ENCODE data around the gene AUTS2.
"Not testable (repeated sequence)": the region's sequence is repeated elsewhere in the genome, so short reads cannot be mapped to it uniquely, and the experiment has no call there.

Gene AUTS2

DNA sequence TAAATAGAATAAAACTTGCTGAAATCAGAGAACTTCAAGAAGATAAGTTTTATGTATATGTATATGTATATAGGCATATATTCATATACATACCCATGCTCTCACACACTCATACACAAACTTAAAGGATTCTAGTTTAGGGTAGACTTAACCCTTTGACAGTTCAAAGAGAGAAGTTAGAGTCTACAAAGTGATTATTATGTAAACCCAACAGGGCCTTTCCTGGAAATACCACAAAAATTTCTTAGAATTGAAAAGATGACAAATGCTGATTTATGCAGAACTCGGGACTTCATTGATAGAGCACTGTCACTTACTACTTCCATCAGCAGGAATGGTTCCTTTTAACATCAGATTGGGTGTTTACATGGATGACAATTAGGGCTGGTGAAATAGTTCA, 763.5 kb downstream of the AUTS2 start:
- no peak overlapping the region for H2AFZ ChIP-seq (ENCODE audit: low read depth, low read length)
- H3K9me3 ChIP-seq (ENCODE audit: low read length) = peaks cover 3% of the 10 kb centered on the region
- H3K4me1 ChIP-seq (ENCODE audit: insufficient read depth, low read length) = no peaks in the 10 kb centered on the region
- H3K27me3 ChIP-seq (ENCODE audit: insufficient read depth, low read length) = no peaks in the 10 kb centered on the region
- no peaks in the 10 kb centered on the region for H3K36me3 ChIP-seq (ENCODE audit: insufficient read depth, low read length)
- no peak overlapping the region for H3K4me3 ChIP-seq (ENCODE audit: low read length)

DNA sequence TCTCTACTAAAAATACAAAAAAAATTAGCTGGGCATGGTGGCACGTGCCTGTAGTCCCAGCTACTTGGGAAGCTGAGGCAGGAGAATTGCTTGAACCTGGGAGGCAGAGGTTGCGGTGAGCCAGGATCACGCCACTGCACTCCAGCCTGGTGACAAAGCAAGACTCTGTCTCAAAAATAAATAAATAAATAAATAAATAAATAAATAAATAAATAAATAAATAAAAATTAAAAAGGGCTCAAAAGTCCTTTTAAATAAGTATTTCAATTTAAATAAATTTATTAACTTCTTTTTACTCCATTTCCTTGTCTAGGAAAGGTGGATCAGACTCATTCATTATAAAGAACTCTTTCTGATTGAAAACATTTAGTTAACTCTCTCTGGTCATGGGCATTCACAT, 766.1 kb downstream of the AUTS2 start:
- not testable (repeated sequence) for H3K27me3 ChIP-seq (ENCODE audit: insufficient read depth, low read length); H3K36me3 ChIP-seq (ENCODE audit: insufficient read depth, low read length); H2AFZ ChIP-seq (ENCODE audit: low read depth, low read length); H3K4me3 ChIP-seq (ENCODE audit: low read length); H3K4me1 ChIP-seq (ENCODE audit: insufficient read depth, low read length); H3K9me3 ChIP-seq (ENCODE audit: low read length)

DNA sequence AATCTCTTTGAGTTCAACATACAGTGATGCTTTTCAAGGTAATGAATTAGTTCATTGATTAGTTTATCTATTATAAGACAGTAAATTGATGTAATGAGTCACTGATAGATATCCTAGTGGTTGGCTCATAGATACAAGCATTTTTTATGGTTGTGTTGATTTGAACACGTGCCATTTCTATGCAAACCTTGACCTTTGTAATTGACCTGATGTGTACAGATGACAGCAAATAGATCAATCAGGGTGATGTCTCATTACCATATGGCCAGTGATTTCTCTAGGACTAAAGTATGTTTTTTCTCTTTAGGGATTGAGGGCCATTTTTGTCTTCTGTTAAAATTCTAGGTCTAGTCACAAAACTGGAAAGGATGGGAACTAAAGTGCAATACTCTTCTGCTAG, 773.4 kb downstream of the AUTS2 start:
- Histone ChIP-seq H2AFZ (ENCODE audit: low read depth, low read length) (no peak overlapping the region), H3K4me3 (ENCODE audit: low read length) (no peak overlapping the region), H3K27me3 (ENCODE audit: insufficient read depth, low read length) (no peaks in the 10 kb centered on the region), H3K36me3 (ENCODE audit: insufficient read depth, low read length) (no peaks in the 10 kb centered on the region), H3K9me3 (ENCODE audit: low read length) (no peaks in the 10 kb centered on the region), H3K4me1 (ENCODE audit: insufficient read depth, low read length) (peaks cover 19% of the 10 kb centered on the region)

DNA sequence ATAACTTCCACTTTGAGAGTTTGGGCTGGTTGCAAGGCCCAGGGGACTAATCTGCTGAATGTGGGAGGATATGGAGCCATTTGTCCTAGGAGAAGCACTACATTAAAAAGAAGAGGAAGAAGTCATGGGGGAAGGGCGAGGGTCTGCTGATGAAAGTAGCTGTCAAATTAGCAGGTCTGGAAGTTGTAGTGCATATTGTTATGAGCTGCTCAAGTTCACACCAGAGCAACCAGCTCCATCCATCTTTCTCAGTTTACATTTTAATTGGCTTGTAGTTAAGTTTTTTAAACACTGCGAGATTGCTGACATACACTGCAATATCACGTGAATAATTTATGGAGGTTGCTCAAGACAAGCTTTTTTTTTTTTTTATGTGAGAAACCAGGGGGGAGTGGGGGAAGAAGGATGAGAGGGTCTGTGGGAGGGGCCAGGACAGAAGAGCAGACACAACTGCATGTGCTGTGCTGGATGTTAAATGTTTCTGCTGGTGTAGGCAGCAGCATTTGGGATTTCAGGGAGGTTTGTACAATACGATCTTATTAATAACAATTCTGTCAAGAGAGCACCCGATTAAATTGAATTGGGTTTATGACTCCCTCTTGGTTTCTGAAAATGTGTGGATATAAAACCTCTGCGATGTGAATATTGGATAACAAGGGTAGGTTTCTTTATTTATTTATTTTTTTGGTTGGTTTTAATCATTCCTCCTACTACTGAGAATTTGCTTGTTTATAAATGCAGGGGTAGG, 774.7 kb downstream of the AUTS2 start:
- H3K27me3 ChIP-seq (ENCODE audit: insufficient read depth, low read length) = no peaks in the 10 kb centered on the region
- H3K4me1 ChIP-seq (ENCODE audit: insufficient read depth, low read length) = peaks cover 22% of the 10 kb centered on the region
- H3K4me3 ChIP-seq (ENCODE audit: low read length) = no peak overlapping the region
- no peaks in the 10 kb centered on the region for H3K36me3 ChIP-seq (ENCODE audit: insufficient read depth, low read length)
- no peak overlapping the region for H2AFZ ChIP-seq (ENCODE audit: low read depth, low read length)
- H3K9me3 ChIP-seq (ENCODE audit: low read length) = peaks cover 1% of the 10 kb centered on the region

DNA sequence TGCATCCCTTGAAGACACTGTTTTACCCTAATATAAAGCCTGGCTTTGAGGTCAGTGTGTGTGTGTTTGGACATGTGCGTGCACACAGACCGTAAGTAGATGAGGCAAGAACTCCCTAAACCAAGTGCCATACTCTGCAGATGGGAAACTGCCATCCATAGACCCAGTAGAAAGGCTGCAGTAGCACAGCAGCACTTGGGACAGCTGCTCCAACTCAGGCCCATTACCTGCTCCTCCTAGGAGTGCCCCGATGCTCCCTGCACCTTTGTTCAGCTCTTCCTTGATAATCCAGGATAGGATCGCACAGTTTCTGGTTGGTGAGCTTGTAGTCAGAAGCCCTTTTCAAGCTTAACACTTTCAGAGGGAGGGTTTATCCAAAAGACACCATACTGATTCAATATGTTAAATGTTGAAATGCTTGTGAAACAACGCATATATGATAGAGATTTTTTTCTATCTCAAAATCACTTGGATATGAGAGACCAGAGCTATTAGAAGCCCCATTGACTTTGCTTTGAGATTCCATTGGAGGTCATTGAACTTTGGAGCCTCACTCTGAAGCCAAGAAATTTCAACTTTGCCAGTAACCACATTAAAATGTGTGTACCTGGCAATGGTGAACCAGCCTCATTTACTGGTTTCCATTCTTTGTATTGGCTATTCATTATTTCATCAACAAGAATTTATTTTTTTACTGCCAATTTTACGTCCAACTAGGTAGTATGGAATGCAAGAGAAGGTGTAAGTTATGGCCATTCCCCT, 776.7 kb downstream of the AUTS2 start:
- H3K4me3 ChIP-seq (ENCODE audit: low read length) = no peak overlapping the region
- peaks cover 22% of the 10 kb centered on the region for H3K4me1 ChIP-seq (ENCODE audit: insufficient read depth, low read length)
- H3K9me3 ChIP-seq (ENCODE audit: low read length) = peaks cover 2% of the 10 kb centered on the region
- no peak overlapping the region for H2AFZ ChIP-seq (ENCODE audit: low read depth, low read length)
- H3K36me3 ChIP-seq (ENCODE audit: insufficient read depth, low read length) = no peaks in the 10 kb centered on the region
- no peaks in the 10 kb centered on the region for H3K27me3 ChIP-seq (ENCODE audit: insufficient read depth, low read length)

DNA sequence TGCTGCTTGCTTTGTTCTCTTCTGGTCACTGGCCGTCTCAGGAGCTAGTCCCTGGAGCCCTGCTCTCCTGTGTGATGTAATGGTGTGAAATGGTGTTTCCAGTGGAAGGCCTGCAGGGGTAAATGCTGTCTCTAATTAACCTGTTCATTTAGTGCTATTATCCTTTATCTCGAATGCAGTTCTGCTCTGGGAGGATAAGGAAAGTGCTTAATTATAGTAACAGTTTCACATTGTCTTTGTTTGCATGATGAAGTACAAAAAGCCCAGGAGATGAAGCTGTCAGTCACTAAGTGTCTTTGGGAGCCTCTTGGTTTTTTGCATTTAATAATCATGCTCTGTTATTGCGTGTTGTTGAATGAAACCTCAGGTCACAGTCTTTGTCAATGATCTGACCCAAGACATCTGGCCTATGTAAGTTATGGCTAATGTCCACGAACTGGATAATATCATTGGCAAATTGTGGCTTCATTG, 778.3 kb downstream of the AUTS2 start:
- Histone ChIP-seq H2AFZ (ENCODE audit: low read depth, low read length) (no peak overlapping the region), H3K4me1 (ENCODE audit: insufficient read depth, low read length) (peaks cover 22% of the 10 kb centered on the region), H3K27me3 (ENCODE audit: insufficient read depth, low read length) (no peaks in the 10 kb centered on the region), H3K4me3 (ENCODE audit: low read length) (no peak overlapping the region), H3K36me3 (ENCODE audit: insufficient read depth, low read length) (no peaks in the 10 kb centered on the region), H3K9me3 (ENCODE audit: low read length) (peaks cover 2% of the 10 kb centered on the region)

DNA sequence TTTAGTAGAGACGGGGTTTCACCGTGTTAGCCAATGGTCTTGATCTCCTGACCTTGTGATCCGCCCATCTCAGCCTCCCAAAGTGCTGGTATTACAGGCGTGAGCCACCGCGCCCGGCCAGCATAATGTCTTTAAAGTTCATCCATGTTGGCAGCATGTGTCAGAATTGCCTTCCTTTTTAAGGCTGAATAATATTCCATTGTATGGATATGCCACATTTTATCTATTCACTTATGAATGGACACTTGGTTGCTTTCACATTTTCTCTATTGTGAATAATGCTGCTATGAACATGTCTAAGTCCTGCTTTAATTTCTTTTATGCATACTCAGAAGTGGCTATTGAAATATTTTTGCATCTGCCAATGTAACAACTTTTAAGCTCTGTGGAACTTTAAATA, 779.7 kb downstream of the AUTS2 start:
- H3K27me3 ChIP-seq (ENCODE audit: insufficient read depth, low read length) = no peaks in the 10 kb centered on the region
- H2AFZ ChIP-seq (ENCODE audit: low read depth, low read length) = no peak overlapping the region
- H3K4me1 ChIP-seq (ENCODE audit: insufficient read depth, low read length) = peaks cover 18% of the 10 kb centered on the region
- no peak overlapping the region for H3K4me3 ChIP-seq (ENCODE audit: low read length)
- peaks cover 2% of the 10 kb centered on the region for H3K9me3 ChIP-seq (ENCODE audit: low read length)
- no peaks in the 10 kb centered on the region for H3K36me3 ChIP-seq (ENCODE audit: insufficient read depth, low read length)

DNA sequence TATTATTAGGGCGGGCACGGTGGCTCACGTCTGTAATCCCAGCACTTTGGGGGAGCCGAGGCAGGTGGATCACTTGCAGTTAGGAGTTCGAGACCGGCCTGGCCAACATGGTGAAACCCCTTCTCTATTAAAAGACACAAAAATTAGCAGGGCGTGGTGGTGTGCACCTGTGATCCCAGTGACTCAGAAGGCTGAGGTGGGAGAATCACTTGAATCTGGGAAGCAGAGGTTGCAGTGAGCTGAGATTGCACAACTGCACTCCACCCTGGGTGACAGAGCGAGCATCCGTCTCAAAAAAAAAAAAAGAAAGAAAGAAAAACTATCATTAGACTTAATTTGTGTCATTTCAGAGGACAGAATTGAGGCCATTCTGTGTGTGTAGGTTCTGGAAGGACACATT, 780.9 kb downstream of the AUTS2 start:
- Histone ChIP-seq H3K4me3 (ENCODE audit: low read length) (no peak overlapping the region), H2AFZ (ENCODE audit: low read depth, low read length) (no peak overlapping the region), H3K4me1 (ENCODE audit: insufficient read depth, low read length) (peaks cover 20% of the 10 kb centered on the region), H3K9me3 (ENCODE audit: low read length) (peaks cover 2% of the 10 kb centered on the region), H3K27me3 (ENCODE audit: insufficient read depth, low read length) (no peaks in the 10 kb centered on the region), H3K36me3 (ENCODE audit: insufficient read depth, low read length) (no peaks in the 10 kb centered on the region)

DNA sequence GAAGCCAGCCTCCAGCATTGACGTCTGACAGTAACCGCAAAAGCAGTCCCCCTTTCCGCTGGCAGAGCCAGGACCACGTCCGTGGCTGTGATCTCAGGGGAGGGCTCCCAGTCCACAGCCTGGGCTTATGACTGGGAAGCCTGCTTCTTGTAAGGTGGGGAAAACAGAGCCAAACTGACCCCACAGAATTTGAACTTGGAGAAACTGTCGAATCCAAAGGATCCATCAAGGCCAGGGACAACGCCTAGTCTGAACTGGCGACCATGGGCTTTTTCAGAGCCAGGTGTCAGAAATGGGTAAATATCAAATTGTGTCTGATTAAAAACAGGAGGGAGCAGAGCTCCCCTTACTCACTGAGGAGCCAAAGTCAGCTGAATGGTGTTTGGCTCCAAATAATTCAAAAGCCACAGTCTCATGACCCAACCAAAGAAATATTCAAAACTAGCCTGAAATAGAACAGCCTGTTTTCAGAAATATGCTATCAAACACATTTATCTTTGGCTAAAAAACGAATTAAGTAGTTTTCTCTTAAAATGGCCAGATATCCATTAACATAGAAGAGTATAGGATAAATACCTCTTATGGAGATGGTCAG, 782.2 kb downstream of the AUTS2 start:
- H3K4me3 ChIP-seq (ENCODE audit: low read length) = no peak overlapping the region
- H3K4me1 ChIP-seq (ENCODE audit: insufficient read depth, low read length) = peaks cover 20% of the 10 kb centered on the region
- H3K36me3 ChIP-seq (ENCODE audit: insufficient read depth, low read length) = no peaks in the 10 kb centered on the region
- no peaks in the 10 kb centered on the region for H3K27me3 ChIP-seq (ENCODE audit: insufficient read depth, low read length)
- peaks cover 2% of the 10 kb centered on the region for H3K9me3 ChIP-seq (ENCODE audit: low read length)
- no peak overlapping the region for H2AFZ ChIP-seq (ENCODE audit: low read depth, low read length)

DNA sequence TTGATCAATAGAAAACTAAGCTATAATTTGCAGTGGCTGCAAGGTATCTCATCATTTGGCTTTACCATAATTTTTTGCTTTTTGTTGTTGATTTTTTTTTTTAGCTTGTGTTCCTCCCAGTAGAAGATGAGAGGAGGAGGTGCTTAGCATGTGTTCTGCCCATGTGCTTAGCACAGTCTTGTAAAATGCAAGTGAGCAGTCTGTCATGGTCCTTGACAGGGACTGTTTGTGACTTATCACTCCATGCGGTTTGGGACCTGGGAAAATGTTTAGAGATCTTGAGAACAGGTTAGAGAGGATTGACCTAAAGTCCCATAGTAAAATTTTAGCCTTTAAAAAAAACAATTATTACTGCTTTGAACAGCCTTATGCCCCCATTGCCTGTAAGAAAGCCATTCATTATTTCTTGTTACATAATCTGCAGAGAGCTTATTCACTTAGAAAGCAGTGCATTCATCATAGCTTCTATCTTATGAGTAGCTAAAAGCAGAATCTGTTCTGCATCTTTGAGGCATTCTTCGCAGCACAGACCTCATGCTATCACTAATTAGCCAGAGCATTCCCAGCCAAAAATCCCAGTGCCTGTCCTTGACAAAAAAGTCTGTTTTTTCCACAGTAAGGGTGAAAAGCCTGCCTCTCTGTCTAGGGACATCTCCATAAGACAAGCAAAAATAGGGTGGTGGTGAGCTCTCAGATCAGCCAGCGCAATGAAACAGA, 784.9 kb downstream of the AUTS2 start:
- Histone ChIP-seq H3K27me3 (ENCODE audit: insufficient read depth, low read length) (no peaks in the 10 kb centered on the region), H3K36me3 (ENCODE audit: insufficient read depth, low read length) (no peaks in the 10 kb centered on the region), H3K9me3 (ENCODE audit: low read length) (no peaks in the 10 kb centered on the region), H3K4me1 (ENCODE audit: insufficient read depth, low read length) (peaks cover 8% of the 10 kb centered on the region), H3K4me3 (ENCODE audit: low read length) (no peak overlapping the region), H2AFZ (ENCODE audit: low read depth, low read length) (no peak overlapping the region)

DNA sequence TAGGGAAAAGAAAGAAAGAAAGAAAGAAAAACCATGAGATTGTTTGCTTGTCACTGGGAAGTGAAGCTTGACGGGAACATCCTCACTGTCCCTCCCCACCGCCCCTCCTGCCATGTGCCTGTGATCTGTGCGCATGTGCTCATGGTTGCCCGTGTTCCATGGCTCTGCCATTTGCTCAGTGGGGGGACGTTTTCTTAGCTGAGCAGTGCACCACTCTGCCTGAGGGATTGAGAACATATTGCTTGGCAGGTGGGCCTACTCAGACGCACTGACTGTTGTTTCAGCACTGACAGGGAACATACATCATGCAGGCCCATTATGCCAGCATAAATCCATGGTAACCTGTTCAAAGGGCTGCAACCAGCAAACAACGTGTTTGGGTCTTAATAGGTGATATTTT, 785.7 kb downstream of the AUTS2 start:
- H3K4me1 ChIP-seq (ENCODE audit: insufficient read depth, low read length) = peaks cover 8% of the 10 kb centered on the region
- H2AFZ ChIP-seq (ENCODE audit: low read depth, low read length) = no peak overlapping the region
- H3K4me3 ChIP-seq (ENCODE audit: low read length) = no peak overlapping the region
- H3K9me3 ChIP-seq (ENCODE audit: low read length) = no peaks in the 10 kb centered on the region
- H3K36me3 ChIP-seq (ENCODE audit: insufficient read depth, low read length) = no peaks in the 10 kb centered on the region
- H3K27me3 ChIP-seq (ENCODE audit: insufficient read depth, low read length) = no peaks in the 10 kb centered on the region

DNA sequence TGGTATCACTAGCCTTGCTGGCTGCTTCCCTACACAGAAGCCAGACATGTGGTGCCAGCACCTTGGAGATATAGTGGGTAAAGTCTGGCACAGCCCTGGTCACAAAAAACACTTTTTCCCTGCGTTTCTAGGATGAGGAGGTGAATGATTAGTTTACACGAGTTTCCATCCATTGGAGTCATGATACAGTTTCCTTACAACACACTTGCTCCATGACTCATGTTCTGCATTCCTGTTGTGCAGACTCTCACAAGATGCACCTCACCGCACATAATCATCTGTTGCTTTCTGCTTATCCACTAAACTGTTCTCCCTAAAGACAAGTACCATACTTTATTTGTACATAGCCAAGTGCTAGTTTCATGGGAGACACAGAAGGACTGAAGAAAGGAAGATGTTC, 786.6 kb downstream of the AUTS2 start:
- H3K4me1 ChIP-seq (ENCODE audit: insufficient read depth, low read length) = peaks cover 8% of the 10 kb centered on the region
- no peak overlapping the region for H3K4me3 ChIP-seq (ENCODE audit: low read length)
- no peaks in the 10 kb centered on the region for H3K27me3 ChIP-seq (ENCODE audit: insufficient read depth, low read length)
- no peaks in the 10 kb centered on the region for H3K9me3 ChIP-seq (ENCODE audit: low read length)
- H2AFZ ChIP-seq (ENCODE audit: low read depth, low read length) = no peak overlapping the region
- no peaks in the 10 kb centered on the region for H3K36me3 ChIP-seq (ENCODE audit: insufficient read depth, low read length)

DNA sequence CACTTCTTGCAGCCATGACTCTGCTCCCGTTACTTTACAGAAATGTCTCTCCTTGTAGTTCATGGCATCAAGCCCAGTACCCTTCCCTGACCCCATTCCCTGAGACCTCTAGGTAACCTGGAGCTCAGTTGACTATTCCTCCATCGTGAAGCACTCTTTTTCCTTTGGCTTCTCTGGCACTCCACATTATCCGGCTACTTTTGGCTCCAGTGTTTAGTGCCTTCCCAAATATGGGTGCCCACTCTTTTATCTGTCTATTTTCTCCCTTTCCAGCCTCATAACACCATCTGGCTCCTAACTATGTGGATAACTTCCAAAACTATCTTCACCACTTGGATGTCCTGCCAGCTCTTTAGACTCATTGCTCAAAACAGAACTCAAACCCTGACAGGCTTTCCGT, 788.9 kb downstream of the AUTS2 start:
- Histone ChIP-seq H3K27me3 (ENCODE audit: insufficient read depth, low read length) (no peaks in the 10 kb centered on the region), H3K36me3 (ENCODE audit: insufficient read depth, low read length) (no peaks in the 10 kb centered on the region), H3K9me3 (ENCODE audit: low read length) (no peaks in the 10 kb centered on the region), H2AFZ (ENCODE audit: low read depth, low read length) (no peak overlapping the region), H3K4me1 (ENCODE audit: insufficient read depth, low read length) (peaks cover 7% of the 10 kb centered on the region), H3K4me3 (ENCODE audit: low read length) (no peak overlapping the region)

Data from neuron (in vitro differentiated cells).